Stomach (tissue), 9 donors: Measurements from ENCODE around the gene TET2. TPM values are rescaled to one million over a fixed set of nuclear protein-coding genes. Genes with fewer than 3 reads are reported as not detected.

Experiments
- DNase-seq, 2 donors: peaks; one replicate each; pipeline versions ENCODE4 v3.0.0 to v3.0.0-alpha.2; 2013 to 2019
- H3K27ac ChIP-seq, 5 donors: fragments of 200-600 bp in 4 of 5; sonication (generic) in 4 of 5; one replicate each; pipeline ENCODE4 v1.5.1; 2013 to 2019; ENCODE audit warnings: mild to moderate bottlenecking in 1 of 5, moderate library complexity in 1 of 5
- H3K27me3 ChIP-seq, 3 donors: fragments of 200-600 bp; sonication (generic); one replicate each; pipeline ENCODE4 v1.5.1; 2017 to 2019; ENCODE audit warnings: mixed run types in 1 of 3
- H3K36me3 ChIP-seq, 4 donors: fragments of 200-600 bp; sonication (generic); 1 replicate in 3 of 4; 2 replicates in 1 of 4; pipeline ENCODE4 v1.5.1; 2016 to 2019
- H3K4me1 ChIP-seq, 4 donors: fragments of 200-600 bp; sonication (generic); one replicate each; pipeline ENCODE4 v1.5.1; 2016 to 2019
- H3K4me3 ChIP-seq, 4 donors: fragments of 200-600 bp; sonication (generic) in 3 of 4; one replicate each; pipeline ENCODE4 v1.5.1; 2016 to 2019; ENCODE audit warnings: mild to moderate bottlenecking in 1 of 4
- H3K9me3 ChIP-seq, 4 donors: fragments of 200-600 bp; sonication (generic); one replicate each; pipeline ENCODE4 v1.5.1; 2016 to 2019
- EP300 ChIP-seq: sonication (generic); formaldehyde crosslinking; IDR thresholded peaks from one replicate; pipeline ENCODE4 v1.6.1; 2017; ENCODE audit warnings: antibody characterized with exemption
- POLR2A ChIP-seq, 4 donors: fragments of 450-650 bp; IDR thresholded peaks; one replicate each; pipeline ENCODE4 v1.6.1; 2016; ENCODE audit warnings: antibody characterized with exemption in 4 of 4, control low read depth in 2 of 4, mild to moderate bottlenecking in 1 of 4, moderate library complexity in 1 of 4
- POLR2AphosphoS5 ChIP-seq, 3 donors: sonication (generic); formaldehyde crosslinking; IDR thresholded peaks; one replicate each; pipeline ENCODE4 v1.6.1; 2016; ENCODE audit warnings: antibody characterized with exemption in 3 of 3
- WGBS, 5 donors: extraction: QIAGEN DNeasy Blood & Tissue Kit in 3 of 5; methylation state at CpG; one replicate each; pipeline versions ENCODE4 v1.1.5 to v1.1.7; 2013 to 2018; 5-methylcytosine and 5-hydroxymethylcytosine counted together
- intact Hi-C: fragments of 100-400 bp; cut with DNase I; formaldehyde crosslinking; loops from one replicate; pipeline ENCODE4 v1.15.1; 2023; ENCODE audit warnings: low total_unique reads
- polyA plus RNA-seq, 3 donors: library from polyadenylated mRNA; stranded (reverse); fragments of 200-250 nt; gene quantifications; one replicate each; pipeline ENCODE4 v1.2.3, GENCODE V29; 2013
- total RNA-seq, 5 donors: library from RNA; depleted of rRNA; stranded (reverse); fragments of >200 nt; gene quantifications; one replicate each; pipeline versions ENCODE4 v1.1.0 to v1.2.3, GENCODE V29; 2014 to 2016
- TF ChIP-seq, protein P1 (sequence below), 7 experiments: fragments of 450-650 bp in 4 of 7; fragments of 200-600 bp in 3 of 7; sonication (generic) in 3 of 7; IDR thresholded peaks; one replicate each; pipeline ENCODE4 v1.5.1; 2016 to 2019; ENCODE audit warnings: antibody characterized with exemption in 7 of 7, control low read depth in 2 of 7, mild to moderate bottlenecking in 1 of 7
- donor health status: healthy with polysubstance abuse.
- donor health status: Bipolar disorder and iron deficiency.
- donor health status: healthy.

Gene TET2
- total and polyA plus RNA-seq, 8 donors = 1.7 to 30.3 (median 21.7) TPM

- Histone ChIP-seq H3K4me3 (no peak overlapping the region), H3K27ac (no peak overlapping the region), H3K36me3 (no peaks in the 10 kb centered on the region), H3K4me1 (no peaks in the 10 kb centered on the region), H3K27me3 (no peaks in the 10 kb centered on the region), H3K9me3 (no peaks in the 10 kb centered on the region)
- intact Hi-C loops = no loop called here
- no peak for DNase-seq
- TF ChIP-seq, protein P1, sequence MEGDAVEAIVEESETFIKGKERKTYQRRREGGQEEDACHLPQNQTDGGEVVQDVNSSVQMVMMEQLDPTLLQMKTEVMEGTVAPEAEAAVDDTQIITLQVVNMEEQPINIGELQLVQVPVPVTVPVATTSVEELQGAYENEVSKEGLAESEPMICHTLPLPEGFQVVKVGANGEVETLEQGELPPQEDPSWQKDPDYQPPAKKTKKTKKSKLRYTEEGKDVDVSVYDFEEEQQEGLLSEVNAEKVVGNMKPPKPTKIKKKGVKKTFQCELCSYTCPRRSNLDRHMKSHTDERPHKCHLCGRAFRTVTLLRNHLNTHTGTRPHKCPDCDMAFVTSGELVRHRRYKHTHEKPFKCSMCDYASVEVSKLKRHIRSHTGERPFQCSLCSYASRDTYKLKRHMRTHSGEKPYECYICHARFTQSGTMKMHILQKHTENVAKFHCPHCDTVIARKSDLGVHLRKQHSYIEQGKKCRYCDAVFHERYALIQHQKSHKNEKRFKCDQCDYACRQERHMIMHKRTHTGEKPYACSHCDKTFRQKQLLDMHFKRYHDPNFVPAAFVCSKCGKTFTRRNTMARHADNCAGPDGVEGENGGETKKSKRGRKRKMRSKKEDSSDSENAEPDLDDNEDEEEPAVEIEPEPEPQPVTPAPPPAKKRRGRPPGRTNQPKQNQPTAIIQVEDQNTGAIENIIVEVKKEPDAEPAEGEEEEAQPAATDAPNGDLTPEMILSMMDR (IDR thresholded peaks at IDR 0.05) = no peak
- TF ChIP-seq POLR2A (IDR thresholded peaks at IDR 0.05) (no peak), POLR2AphosphoS5 (IDR thresholded peaks at IDR 0.05) (no peak)
Measured at GRCh38 chr4:105108971-105109370, 37.7 kb upstream of the TET2 start.

DNA sequence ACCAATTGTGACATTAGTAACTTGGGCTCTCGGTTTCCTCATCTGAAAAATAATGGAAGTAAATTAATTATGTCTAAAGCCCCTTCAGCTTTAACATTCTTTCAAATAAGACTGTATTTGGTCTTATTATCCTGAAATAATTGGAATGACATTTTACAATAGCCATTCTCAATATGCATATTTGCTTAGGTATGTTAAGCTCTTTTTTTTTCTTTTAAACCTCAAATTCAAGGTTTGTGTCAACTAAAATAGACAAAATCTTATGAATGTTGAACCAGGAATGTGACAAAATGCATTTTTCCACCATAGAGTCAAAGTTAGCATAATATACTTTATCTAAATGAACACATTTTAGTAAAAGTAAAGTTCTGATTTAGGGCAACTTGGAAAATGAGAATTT lies 34.4 kb upstream of the TET2 start:
- WGBS, 5 donors = 84 to 94% (median 87%) methylated on average over 1 of the region's 1 CpG
- no peak overlapping the region for H3K4me3 ChIP-seq
- H3K27ac ChIP-seq = no peak overlapping the region
- no peaks in the 10 kb centered on the region for H3K9me3 ChIP-seq
- no peaks in the 10 kb centered on the region for H3K27me3 ChIP-seq
- intact Hi-C loops = no loop called here
- H3K36me3 ChIP-seq = no peaks in the 10 kb centered on the region
- no peaks in the 10 kb centered on the region for H3K4me1 ChIP-seq
- TF ChIP-seq POLR2AphosphoS5 (IDR thresholded peaks at IDR 0.05) (no peak), POLR2A (IDR thresholded peaks at IDR 0.05) (no peak)
- TF ChIP-seq, protein P1 (IDR thresholded peaks at IDR 0.05) = no peak
- DNase-seq = no peak

- TF ChIP-seq EP300 (no peak), POLR2AphosphoS5 (IDR thresholded peaks at IDR 0.05) (no peak), POLR2A (IDR thresholded peaks at IDR 0.05) (no peak)
- TF ChIP-seq, protein P1 (IDR thresholded peaks at IDR 0.05) = no peak
- H3K27me3 ChIP-seq = no peaks in the 10 kb centered on the region
- intact Hi-C loops = no loop called here
- 41 to 70% (median 55%) methylated on average over 1 of the region's 1 CpG for WGBS, 5 donors
- no peak for DNase-seq
- H3K9me3 ChIP-seq = no peaks in the 10 kb centered on the region
- H3K4me1 ChIP-seq = no peaks in the 10 kb centered on the region
- no peaks in the 10 kb centered on the region for H3K36me3 ChIP-seq
- H3K27ac ChIP-seq = no peak overlapping the region
- H3K4me3 ChIP-seq = no peak overlapping the region
Measured at GRCh38 chr4:105113800-105114199, 32.9 kb upstream of the TET2 start.

- WGBS, 5 donors = 68 to 78% (median 73%) methylated on average over 3 of the region's 3 CpGs
Measured at GRCh38 chr4:105116616-105117319, 29.9 kb upstream of the TET2 start.

More at GRCh38 chr4:105116616-105117319, 29.9 kb upstream of the TET2 start:
- no peaks in the 10 kb centered on the region for H3K9me3 ChIP-seq
- TF ChIP-seq POLR2A (IDR thresholded peaks at IDR 0.05) (no peak), EP300 (no peak), POLR2AphosphoS5 (IDR thresholded peaks at IDR 0.05) (no peak)
- TF ChIP-seq, protein P1 (IDR thresholded peaks at IDR 0.05) = no peak
- H3K27ac ChIP-seq = no peak overlapping the region
- intact Hi-C loops = no loop called here
- H3K4me1 ChIP-seq = no peaks in the 10 kb centered on the region
- no peak for DNase-seq
- no peak overlapping the region for H3K4me3 ChIP-seq
- H3K27me3 ChIP-seq = no peaks in the 10 kb centered on the region
- no peaks in the 10 kb centered on the region for H3K36me3 ChIP-seq
